Measurements from ENCODE around the gene NDEL1.

Gene NDEL1

GRCh38 chr17:8477715-8478441 lies 42.2 kb downstream of the NDEL1 start:
- DNase-seq (ENCODE audit: low spot score) = no peak

DNA sequence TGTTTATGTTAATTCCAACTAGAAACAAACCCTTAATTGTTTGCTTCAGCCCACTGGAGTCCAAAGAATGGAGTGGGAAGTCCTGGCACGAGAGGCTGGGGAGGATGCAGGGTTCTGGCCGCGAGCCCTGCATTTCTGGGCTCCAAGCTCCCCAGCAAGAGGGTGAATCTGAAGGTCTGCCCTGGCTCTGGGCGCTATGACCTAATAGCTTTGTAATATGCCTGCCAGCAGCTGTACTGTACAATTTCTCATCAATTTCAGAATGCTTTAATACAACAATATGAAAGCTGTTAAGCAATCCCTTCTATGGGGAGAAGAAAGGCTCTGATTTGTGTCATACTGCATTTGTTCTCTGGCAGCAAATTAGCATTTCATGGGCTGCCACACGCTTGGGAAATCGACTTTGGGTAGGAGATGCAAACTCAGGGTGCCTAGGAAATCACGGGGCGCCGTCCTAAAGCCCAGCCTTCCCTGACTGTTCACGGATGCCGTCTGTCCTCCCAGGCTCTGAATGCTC lies 43.8 kb downstream of the NDEL1 start:
- DNase-seq (ENCODE audit: low spot score) = peak; percentile 93

GRCh38 chr17:8480011-8480976 lies 44.6 kb downstream of the NDEL1 start:
- peak; percentile 34 for DNase-seq (ENCODE audit: low spot score)

- no peak for DNase-seq (ENCODE audit: low spot score)
These were observed 45.4 kb downstream of the NDEL1 start for GRCh38 chr17:8481089-8481488.

DNA sequence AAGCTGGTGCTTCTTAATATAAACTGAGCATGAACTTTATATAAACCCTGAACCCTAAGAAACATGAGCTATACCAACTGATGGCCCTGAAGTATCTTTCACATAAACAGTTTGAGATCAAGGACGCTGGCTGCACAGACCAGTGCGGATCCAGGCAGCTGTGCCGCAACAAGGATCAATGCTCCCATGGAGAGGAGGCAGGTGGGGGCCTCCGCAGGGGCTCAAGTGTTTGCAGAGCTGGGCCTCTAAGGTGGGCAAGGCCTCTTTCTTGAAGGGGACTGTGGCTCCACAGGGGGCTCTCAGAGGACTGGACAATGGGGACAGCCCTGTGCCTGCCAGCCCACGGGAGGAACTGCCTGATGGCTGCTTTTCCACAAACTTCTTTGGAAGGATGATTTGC lies 46.0 kb downstream of the NDEL1 start:
- no peak for DNase-seq (ENCODE audit: low spot score)

- no peak for DNase-seq (ENCODE audit: low spot score)
These were observed 46.9 kb downstream of the NDEL1 start for GRCh38 chr17:8482546-8482945.

GRCh38 chr17:8484465-8484864 lies 48.8 kb downstream of the NDEL1 start:
- DNase-seq (ENCODE audit: low spot score) = no peak

DNA sequence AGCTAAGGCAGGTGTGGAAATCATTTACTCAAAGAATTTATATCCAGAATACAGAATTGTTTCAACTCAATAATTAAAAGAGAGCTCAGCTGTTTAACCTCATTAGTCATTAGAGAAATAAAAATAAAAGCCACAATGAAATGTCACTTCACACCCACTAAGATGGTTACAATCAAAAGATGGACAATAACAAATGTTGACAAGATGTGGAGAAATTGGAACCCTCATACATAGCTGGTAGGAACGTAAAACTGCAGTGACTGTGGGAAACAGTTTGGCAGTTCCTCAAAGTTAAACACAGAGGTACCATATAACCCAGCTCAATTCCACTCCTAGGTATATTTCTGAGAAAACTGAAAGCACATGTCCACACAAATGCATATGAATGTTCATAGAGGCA lies 49.8 kb downstream of the NDEL1 start:
- no peak for DNase-seq (ENCODE audit: low spot score)

DNA sequence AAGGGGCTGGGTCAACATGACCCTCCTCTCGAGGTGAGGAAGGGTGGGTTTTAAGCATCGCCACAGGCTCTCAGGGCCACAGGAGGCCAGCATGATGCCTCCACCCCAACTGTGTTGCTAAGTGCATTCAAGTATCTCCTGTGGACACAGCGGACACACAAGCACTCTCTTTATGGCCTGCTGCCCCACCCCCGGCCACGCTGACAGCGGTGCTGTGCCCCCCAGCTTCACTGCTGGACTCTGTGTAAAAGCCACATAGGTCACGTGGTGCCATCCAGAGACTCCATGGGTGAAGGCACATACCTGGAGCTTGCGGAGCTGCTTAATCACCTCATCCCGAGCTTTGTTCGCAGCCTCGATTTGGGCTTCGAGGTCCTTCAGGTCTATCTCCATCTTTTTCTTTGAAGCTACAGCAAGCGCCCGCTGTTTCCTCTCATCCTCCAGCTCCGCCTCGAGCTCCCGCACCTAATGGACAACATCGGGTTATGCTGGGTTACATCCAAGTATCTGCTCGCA lies 51.5 kb downstream of the NDEL1 start:
- no peak for DNase-seq (ENCODE audit: low spot score)

- DNase-seq (ENCODE audit: low spot score) = no peak
These were observed 52.1 kb downstream of the NDEL1 start for GRCh38 chr17:8487743-8488142.

- no peak for DNase-seq (ENCODE audit: low spot score)
These were observed 52.8 kb downstream of the NDEL1 start for GRCh38 chr17:8488491-8488890.

DNA sequence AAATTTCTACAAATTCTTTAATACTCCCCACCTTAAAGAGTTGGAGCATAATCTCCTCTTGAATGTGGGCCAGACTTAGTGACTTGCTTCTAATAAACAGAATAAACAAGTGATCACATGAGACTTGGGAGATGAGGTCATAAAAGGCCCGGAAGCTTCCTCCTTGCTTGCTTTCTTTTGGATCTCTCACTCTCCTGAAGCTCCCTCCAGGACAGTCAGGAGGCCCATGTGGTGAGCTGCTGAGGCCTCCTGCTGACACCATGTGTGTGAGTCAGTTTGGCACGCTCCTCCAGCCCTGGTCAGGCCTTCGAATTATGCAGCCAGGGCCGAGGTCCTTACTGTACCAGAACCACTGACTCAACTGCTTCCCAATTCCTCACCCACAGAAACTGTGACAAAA lies 53.2 kb downstream of the NDEL1 start:
- peak; percentile 93 for DNase-seq (ENCODE audit: low spot score)

DNA sequence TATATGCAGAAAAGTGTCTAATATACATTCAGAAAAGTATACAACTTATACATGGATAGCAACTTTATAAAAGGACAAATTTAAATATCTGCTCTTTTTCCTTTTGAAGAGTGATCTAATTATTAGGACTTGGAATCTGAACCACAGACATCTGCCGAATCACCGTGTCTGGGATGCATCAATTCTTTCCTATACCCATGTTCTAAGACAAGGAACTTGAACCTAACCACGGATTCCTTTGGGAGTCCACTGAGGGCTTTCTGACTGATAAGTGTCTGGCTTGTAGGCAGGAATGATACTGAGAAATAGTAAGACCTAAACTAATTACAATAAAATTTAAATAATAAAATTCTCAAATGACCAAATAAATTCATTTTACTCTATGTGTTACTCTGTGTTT lies 54.2 kb downstream of the NDEL1 start:
- peak; percentile 37 for DNase-seq (ENCODE audit: low spot score)

DNA sequence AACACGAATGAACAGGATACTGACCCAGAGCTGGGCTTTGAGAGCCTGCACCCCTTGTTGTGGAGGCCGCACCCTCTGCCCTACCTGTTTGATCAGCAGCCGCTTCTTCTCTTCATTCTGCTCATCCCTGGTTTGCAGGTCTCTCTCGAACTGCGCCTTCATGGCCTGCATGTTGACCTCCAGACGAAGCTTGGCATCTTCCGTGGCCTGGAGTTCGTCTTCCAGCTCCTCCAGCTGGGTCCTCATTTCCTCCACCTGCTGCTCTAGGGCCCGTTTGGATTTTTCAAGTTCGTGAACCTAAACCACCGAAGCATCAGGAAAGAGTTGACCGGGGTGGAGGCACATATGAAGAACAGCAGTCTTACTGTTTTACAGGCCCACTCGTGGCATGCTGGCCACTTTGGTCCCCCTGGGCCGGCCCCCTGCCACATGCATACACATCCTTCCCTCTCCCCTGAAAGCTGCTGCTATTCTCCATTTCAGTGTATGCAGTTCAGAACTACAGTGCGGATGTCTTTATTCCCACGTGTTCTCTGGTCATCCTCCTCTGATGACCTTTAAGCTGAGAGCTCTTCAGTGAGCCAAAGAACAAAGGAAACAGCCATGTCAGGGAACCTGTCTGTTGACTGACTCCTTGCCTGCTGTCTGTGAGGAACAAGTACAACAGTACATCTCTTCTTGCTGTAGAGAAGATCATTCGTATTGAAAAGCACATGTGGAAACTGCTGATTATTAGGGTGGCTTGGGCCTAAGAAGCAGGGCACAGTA lies 54.8 kb downstream of the NDEL1 start:
- DNase-seq (ENCODE audit: low spot score) = no peak

GRCh38 chr17:8492121-8492520 lies 56.4 kb downstream of the NDEL1 start:
- DNase-seq (ENCODE audit: low spot score) = no peak

- DNase-seq (ENCODE audit: low spot score) = no peak
These were observed 58.3 kb downstream of the NDEL1 start for GRCh38 chr17:8494021-8494420.

DNA sequence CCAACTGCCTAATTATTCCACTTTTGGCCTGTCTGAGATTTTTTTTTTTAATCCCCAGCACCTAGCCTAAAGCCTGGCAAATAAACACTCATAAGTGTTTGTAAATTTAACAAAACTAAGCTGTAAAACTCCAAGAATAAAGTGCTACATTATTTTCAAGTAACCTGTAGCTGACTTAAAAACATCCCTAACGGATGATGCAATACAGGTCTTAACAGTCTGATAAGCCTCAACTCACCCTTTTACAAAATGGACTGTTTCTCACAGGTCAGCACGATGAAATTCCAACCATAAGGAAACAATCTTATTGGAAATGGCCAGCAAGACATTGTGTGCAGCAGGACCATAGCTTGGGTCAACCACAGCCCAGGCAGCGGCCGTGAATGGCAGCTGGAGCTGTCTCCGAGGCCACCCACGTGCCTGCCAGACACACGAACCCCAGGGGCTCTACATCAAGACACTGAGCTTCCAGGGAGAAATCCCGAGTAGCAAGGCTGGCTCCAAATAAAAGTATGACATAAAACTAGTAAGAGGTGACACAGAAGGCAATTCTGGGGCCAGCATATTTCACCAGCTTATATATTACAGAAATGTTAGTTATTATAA lies 58.9 kb downstream of the NDEL1 start:
- no peak for DNase-seq (ENCODE audit: low spot score)

DNA sequence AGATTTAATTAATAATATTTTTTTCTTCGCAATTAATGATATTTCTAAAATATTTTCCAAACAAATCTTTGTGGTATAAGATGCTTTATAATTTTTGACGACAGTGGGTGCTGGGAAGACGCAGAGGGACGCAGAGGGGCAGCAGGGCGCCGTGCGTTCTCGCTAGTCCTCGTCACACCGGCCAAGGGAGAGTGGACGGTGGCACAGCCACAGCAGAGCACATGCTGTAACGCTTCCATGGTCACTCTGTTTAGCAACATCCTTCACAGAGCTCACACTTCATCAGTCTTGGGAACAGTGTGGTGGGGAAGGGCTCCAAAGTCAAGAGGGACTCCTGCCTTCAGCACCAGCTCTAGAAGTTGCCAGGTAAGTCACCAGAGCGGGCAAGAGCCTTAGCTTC lies 60.4 kb downstream of the NDEL1 start:
- DNase-seq (ENCODE audit: low spot score) = no peak

DNA sequence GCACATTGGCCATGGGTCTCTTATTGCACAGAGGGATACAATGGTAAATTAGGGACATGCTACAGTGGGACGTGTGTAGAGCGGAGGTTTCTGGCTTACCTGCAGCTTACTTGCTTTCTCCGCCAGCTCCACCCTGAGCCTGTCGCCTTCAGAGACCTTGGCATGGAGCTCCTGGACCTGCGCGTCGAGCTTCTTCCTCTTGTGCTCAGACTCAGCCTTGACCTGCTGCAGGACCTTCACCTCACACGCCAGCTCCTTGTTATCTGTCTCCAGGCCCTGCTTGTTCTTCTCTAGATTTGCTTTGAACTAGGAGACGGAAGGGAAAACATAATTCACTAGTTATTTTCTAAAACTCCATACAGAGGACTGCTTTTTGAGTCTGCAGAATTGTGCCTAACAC lies 63.5 kb downstream of the NDEL1 start:
- no peak for DNase-seq (ENCODE audit: low spot score)

- no peak for DNase-seq (ENCODE audit: low spot score)
These were observed 63.9 kb downstream of the NDEL1 start for GRCh38 chr17:8499614-8500013.

- no peak for DNase-seq (ENCODE audit: low spot score)
These were observed 64.9 kb downstream of the NDEL1 start for GRCh38 chr17:8500609-8501008.

- DNase-seq (ENCODE audit: low spot score) = no peak
These were observed 66.4 kb downstream of the NDEL1 start for GRCh38 chr17:8502126-8502525.

All from GM03348 (cell line).